ENCODE data around the gene SLAMF7.
A peak's percentile ranks its signal among the peaks of the same experiment; 100 is the strongest.
"Not testable (repeated sequence)": the region's sequence is repeated elsewhere in the genome, so short reads cannot be mapped to it uniquely, and the experiment has no call there.

The SLAMF7 gene

GRCh38 chr1:160721473-160721872, 17.6 kb upstream of the SLAMF7 start:
- DNase-seq = no peak

GRCh38 chr1:160722726-160723125, 16.3 kb upstream of the SLAMF7 start:
- no peak for DNase-seq

GRCh38 chr1:160723332-160723731, 15.7 kb upstream of the SLAMF7 start:
- DNase-seq = no peak

- no peak for DNase-seq
Measured at GRCh38 chr1:160724465-160725242, 14.4 kb upstream of the SLAMF7 start.

- no peak for DNase-seq
Measured at GRCh38 chr1:160726114-160726497, 12.9 kb upstream of the SLAMF7 start.

- DNase-seq = peak; percentile 86
Measured at GRCh38 chr1:160726498-160727315, 12.3 kb upstream of the SLAMF7 start.

GRCh38 chr1:160727316-160727640, 11.8 kb upstream of the SLAMF7 start:
- no peak for DNase-seq

GRCh38 chr1:160731564-160731963, 7.5 kb upstream of the SLAMF7 start:
- DNase-seq = not testable (repeated sequence)

- DNase-seq = no peak
Measured at GRCh38 chr1:160731990-160732389, 7.1 kb upstream of the SLAMF7 start.

- DNase-seq = no peak
Measured at GRCh38 chr1:160733898-160734297, 5.1 kb upstream of the SLAMF7 start.

- DNase-seq = no peak
Measured at GRCh38 chr1:160734301-160734700, 4.7 kb upstream of the SLAMF7 start.

- no peak for DNase-seq
Measured at GRCh38 chr1:160738271-160738670, 776 bp upstream of the SLAMF7 start.

- DNase-seq = no peak
Measured at GRCh38 chr1:160740133-160740688, 1.2 kb downstream of the SLAMF7 start.

GRCh38 chr1:160741092-160741501, 2.0 kb downstream of the SLAMF7 start:
- DNase-seq = no peak

- no peak for DNase-seq
Measured at GRCh38 chr1:160741612-160742348, 2.7 kb downstream of the SLAMF7 start.

- no peak for DNase-seq
Measured at GRCh38 chr1:160742428-160743127, 3.5 kb downstream of the SLAMF7 start.

- DNase-seq = no peak
Measured at GRCh38 chr1:160743266-160743665, 4.2 kb downstream of the SLAMF7 start.

- no peak for DNase-seq
Measured at GRCh38 chr1:160744199-160744851, 5.3 kb downstream of the SLAMF7 start.

GRCh38 chr1:160744852-160745520, 5.9 kb downstream of the SLAMF7 start:
- no peak for DNase-seq

GRCh38 chr1:160745551-160745950, 6.5 kb downstream of the SLAMF7 start:
- no peak for DNase-seq

- DNase-seq = no peak
Measured at GRCh38 chr1:160746836-160747500, 7.9 kb downstream of the SLAMF7 start.
